ENCODE measurements around the gene SCFD2. TPM values are rescaled to one million over a fixed set of nuclear protein-coding genes. Genes with fewer than 3 reads are reported as not detected.
"Not testable (repeated sequence)": the region's sequence is repeated elsewhere in the genome, so short reads cannot be mapped to it uniquely, and the experiment has no call there.

Gene SCFD2
- total and polyA plus RNA-seq, 10 of the 15 experiments (the other 5 are each of a cell fraction or from before 2014, with no cell fraction given): 4.8 to 37.6 (median 24.9) TPM

DNA sequence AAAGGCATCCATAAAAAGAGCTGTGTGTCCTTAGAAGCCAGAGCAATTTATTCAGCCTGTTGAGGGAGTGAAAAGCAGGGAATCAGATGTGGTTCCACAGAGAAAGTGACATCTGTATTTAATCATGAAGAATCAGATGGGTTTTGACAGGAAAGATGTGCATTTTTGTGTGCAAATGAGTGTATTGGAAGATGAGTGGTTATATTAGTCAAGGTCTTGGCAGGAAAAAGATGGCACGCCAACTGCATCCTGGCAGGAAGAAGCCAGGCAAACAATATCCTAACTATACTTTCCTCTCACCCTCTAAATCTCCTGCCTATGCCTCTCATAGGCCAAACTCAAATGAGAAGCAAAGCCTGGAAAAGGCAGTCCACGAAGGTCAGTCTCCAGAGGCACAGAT is 59.1 kb downstream of the SCFD2 start:
- Histone ChIP-seq H3K4me3 (no peak overlapping the region), H3K36me3 (ENCODE audit: control insufficient read depth in 2 of 2, insufficient read depth in 2 of 2, low read length in 1 of 2) (peaks cover 2 to 3% of the 10 kb centered on the region in 2 experiments; a peak in 1 of 4 replicates), H3K9ac (ENCODE audit: control insufficient read depth, insufficient read depth, low read length) (no peak overlapping the region), H2AFZ (ENCODE audit: control insufficient read depth, low read depth, low read length) (no peak overlapping the region), H3K79me2 (ENCODE audit: control insufficient read depth, insufficient read depth, low read length) (no peaks in the 10 kb centered on the region; the same call in 1 of the 2 replicates), H3K4me1 (ENCODE audit: control insufficient read depth, insufficient read depth, low read length) (peaks cover 11% of the 10 kb centered on the region), H3K27ac (ENCODE audit: control insufficient read depth, insufficient read depth) (no peak overlapping the region), H3K27me3 (replicated peaks in 1 of 2; ENCODE audit: control insufficient read depth in 2 of 2, insufficient read depth in 2 of 2, low read length in 1 of 2) (no peaks in the 10 kb centered on the region), H3K9me3 (replicated peaks; ENCODE audit: control insufficient read depth, insufficient read depth, low read length) (no peaks in the 10 kb centered on the region; the same call in 1 of the 3 replicates), H3K4me2 (ENCODE audit: control insufficient read depth, insufficient read depth) (no peak overlapping the region), H4K20me1 (ENCODE audit: control insufficient read depth, insufficient read depth) (no peaks in the 10 kb centered on the region)
- TF ChIP-seq ZNF207 (IDR thresholded peaks at IDR 0.05; ENCODE audit: borderline replicate concordance): no peak
- no peak for TF ChIP-seq YBX1 (IDR thresholded peaks at IDR 0.05)
- TF ChIP-seq, protein P1, sequence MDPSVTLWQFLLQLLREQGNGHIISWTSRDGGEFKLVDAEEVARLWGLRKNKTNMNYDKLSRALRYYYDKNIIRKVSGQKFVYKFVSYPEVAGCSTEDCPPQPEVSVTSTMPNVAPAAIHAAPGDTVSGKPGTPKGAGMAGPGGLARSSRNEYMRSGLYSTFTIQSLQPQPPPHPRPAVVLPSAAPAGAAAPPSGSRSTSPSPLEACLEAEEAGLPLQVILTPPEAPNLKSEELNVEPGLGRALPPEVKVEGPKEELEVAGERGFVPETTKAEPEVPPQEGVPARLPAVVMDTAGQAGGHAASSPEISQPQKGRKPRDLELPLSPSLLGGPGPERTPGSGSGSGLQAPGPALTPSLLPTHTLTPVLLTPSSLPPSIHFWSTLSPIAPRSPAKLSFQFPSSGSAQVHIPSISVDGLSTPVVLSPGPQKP (IDR thresholded peaks at IDR 0.05; ENCODE audit: low read depth, low read length): no peak
- no peak for TF ChIP-seq TCF12 (IDR thresholded peaks at IDR 0.05; ENCODE audit: low read depth, low read length)
- TF ChIP-seq, protein P2, sequence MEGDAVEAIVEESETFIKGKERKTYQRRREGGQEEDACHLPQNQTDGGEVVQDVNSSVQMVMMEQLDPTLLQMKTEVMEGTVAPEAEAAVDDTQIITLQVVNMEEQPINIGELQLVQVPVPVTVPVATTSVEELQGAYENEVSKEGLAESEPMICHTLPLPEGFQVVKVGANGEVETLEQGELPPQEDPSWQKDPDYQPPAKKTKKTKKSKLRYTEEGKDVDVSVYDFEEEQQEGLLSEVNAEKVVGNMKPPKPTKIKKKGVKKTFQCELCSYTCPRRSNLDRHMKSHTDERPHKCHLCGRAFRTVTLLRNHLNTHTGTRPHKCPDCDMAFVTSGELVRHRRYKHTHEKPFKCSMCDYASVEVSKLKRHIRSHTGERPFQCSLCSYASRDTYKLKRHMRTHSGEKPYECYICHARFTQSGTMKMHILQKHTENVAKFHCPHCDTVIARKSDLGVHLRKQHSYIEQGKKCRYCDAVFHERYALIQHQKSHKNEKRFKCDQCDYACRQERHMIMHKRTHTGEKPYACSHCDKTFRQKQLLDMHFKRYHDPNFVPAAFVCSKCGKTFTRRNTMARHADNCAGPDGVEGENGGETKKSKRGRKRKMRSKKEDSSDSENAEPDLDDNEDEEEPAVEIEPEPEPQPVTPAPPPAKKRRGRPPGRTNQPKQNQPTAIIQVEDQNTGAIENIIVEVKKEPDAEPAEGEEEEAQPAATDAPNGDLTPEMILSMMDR (IDR thresholded peaks at IDR 0.05 in 2 of 3, conservative IDR thresholded peaks at IDR 0.05 in 1 of 3; ENCODE audit: control insufficient read depth in 2 of 3, extremely low read depth in 1 of 3, insufficient read depth in 1 of 3, low read depth in 3 of 3, low read length in 3 of 3): no peak
- no peak for ATAC-seq
- BruUV-seq (replicated peaks): no TSS peak
- intact Hi-C loops (cut with micrococcal nuclease; ENCODE audit: unreplicated experiment) (no loop called here), in situ Hi-C loops (cut with MboI) (no loop called here)
- WGBS (ENCODE audit: insufficient coverage, insufficient replicate concordance, low lambda C conversion rate, missing lambda C conversion rate): 100% methylated on average over 2 of the region's 2 CpGs
- RAD21 ChIA-PET (ENCODE audit: unreplicated experiment): no interaction called here
- no peak for FAIRE-seq
- no peak for DNase-seq (ENCODE audit: low read depth, low spot score)
- SMC1A ChIA-PET (ENCODE audit: uncharacterized antibody, unreplicated experiment): interaction anchor here (1.4 kb wide), 1 partner anchor 15 kb away, joined by 6 read pairs; no protein-coding TSS in a partner anchor
- CTCF ChIA-PET: interaction anchor here (1.4 kb wide), 1 partner anchor 12 kb away, joined by 3 read pairs; no protein-coding TSS in a partner anchor
- POLR2A ChIA-PET: no interaction called here

DNA sequence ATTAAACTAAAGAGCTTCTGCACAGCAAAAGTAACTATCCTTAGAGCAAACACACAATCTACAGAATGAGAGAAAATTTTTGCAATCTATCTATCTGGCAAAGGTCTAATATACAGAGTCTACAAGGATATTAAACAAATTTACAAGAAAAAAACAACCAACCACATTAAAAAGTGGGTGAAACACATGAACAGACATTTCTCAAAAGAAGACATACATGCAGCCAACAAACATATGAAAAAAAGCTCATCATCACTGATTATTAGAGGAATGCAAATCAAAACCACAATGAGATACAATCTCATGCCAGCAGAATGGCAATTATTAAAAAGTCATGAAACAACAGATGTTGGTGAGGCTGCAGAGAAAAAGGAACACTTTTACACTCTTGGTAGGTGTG is 73.7 kb downstream of the SCFD2 start:
- H3K79me2 ChIP-seq (ENCODE audit: control insufficient read depth, insufficient read depth, low read length); H3K9me3 ChIP-seq (replicated peaks; ENCODE audit: control insufficient read depth, insufficient read depth, low read length); H3K4me1 ChIP-seq (ENCODE audit: control insufficient read depth, insufficient read depth, low read length); BruUV-seq (replicated peaks); RAD21 ChIA-PET (ENCODE audit: unreplicated experiment); ATAC-seq; H4K20me1 ChIP-seq (ENCODE audit: control insufficient read depth, insufficient read depth); H3K9ac ChIP-seq (ENCODE audit: control insufficient read depth, insufficient read depth, low read length); CTCF ChIA-PET; H3K36me3 ChIP-seq (ENCODE audit: control insufficient read depth in 2 of 2, insufficient read depth in 2 of 2, low read length in 1 of 2); H3K27me3 ChIP-seq (replicated peaks in 1 of 2; ENCODE audit: control insufficient read depth in 2 of 2, insufficient read depth in 2 of 2, low read length in 1 of 2); in situ Hi-C loops (cut with MboI); H2AFZ ChIP-seq (ENCODE audit: control insufficient read depth, low read depth, low read length); H3K27ac ChIP-seq (ENCODE audit: control insufficient read depth, insufficient read depth); intact Hi-C loops (cut with micrococcal nuclease; ENCODE audit: unreplicated experiment); FAIRE-seq; H3K4me2 ChIP-seq (ENCODE audit: control insufficient read depth, insufficient read depth); POLR2A ChIA-PET; SMC1A ChIA-PET (ENCODE audit: uncharacterized antibody, unreplicated experiment); H3K4me3 ChIP-seq; DNase-seq (ENCODE audit: low read depth, low spot score): not testable (repeated sequence)
